IMR-90 (cell line): Measurements from ENCODE around the gene C3orf38. TPM values are rescaled to one million over a fixed set of nuclear protein-coding genes. Genes with fewer than 3 reads are reported as not detected.
A peak's percentile ranks its signal among the peaks of the same experiment; 100 is the strongest.

Experiments used
- ATAC-seq: fragments of 200-7000 bp; cut with Tn5 transposase; 2 replicates; pipeline ENCODE4 v1.9.1; 2020; ENCODE audit warnings: low read depth, mild to moderate bottlenecking, moderate library complexity
- BruUV-seq: library from RNA; stranded (reverse); fragments of 400-500 nt; replicated peaks from 2 replicates; lab custom pipeline; 2021; lab: Mats Ljungman, UMichigan
- CTCF ChIA-PET: fragments of 300-600 bp; formaldehyde crosslinking; extraction: SDS; loops from one replicate; lab custom pipeline; 2021; ENCODE audit warnings: antibody characterized with exemption; lab: Yijun Ruan, JAX
- POLR2A ChIA-PET: fragments of 300-600 bp; sonication (Branson Sonifier 250); formaldehyde crosslinking; loops from one replicate; lab custom pipeline; 2022; ENCODE audit warnings: antibody characterized with exemption; ENCODE audit not compliant: unreplicated experiment; lab: Charles Lee
- DNase-seq: peaks from one replicate; pipeline ENCODE4 v3.0.0; 2013
- H2AFZ ChIP-seq: replicated peaks from 2 replicates; pipeline ENCODE3; 2013; ENCODE audit warnings: low read length, mild to moderate bottlenecking; ENCODE audit not compliant: poor library complexity
- H2AK5ac ChIP-seq: 2 replicates; pipeline ENCODE4 v1.6.1; 2013; ENCODE audit warnings: low read depth, low read length, inconsistent platforms
- H2AK9ac ChIP-seq: replicated peaks from 2 replicates; pipeline ENCODE3; 2013; ENCODE audit warnings: mild to moderate bottlenecking, low read depth, low read length, moderate library complexity; ENCODE audit not compliant: poor library complexity
- H2BK120ac ChIP-seq: 2 replicates; pipeline ENCODE4 v1.6.1; 2013; ENCODE audit warnings: low read depth, low read length, inconsistent platforms
- H2BK15ac ChIP-seq: 3 replicates; pipeline ENCODE4 v1.6.1; 2013; ENCODE audit warnings: low read depth, low read length, inconsistent platforms
- H2BK20ac ChIP-seq: 2 replicates; pipeline ENCODE4 v1.6.1; 2013; ENCODE audit warnings: low read depth, mild to moderate bottlenecking, inconsistent platforms, low read length, moderate library complexity
- H2BK5ac ChIP-seq: 2 replicates; pipeline ENCODE4 v1.6.1; 2013; ENCODE audit warnings: mild to moderate bottlenecking, low read depth, low read length, inconsistent platforms; ENCODE audit not compliant: poor library complexity, severe bottlenecking
- H3K14ac ChIP-seq: replicated peaks from 2 replicates; pipeline ENCODE4 v1.6.1; 2013; ENCODE audit warnings: low read depth, low read length, inconsistent platforms
- H3K18ac ChIP-seq: 2 replicates; pipeline ENCODE4 v1.6.1; 2013; ENCODE audit warnings: low read depth, low read length, control low read depth
- H3K23ac ChIP-seq: 2 replicates; pipeline ENCODE4 v1.6.1; 2013; ENCODE audit warnings: low read depth, low read length, inconsistent platforms
- H3K27ac ChIP-seq: 2 replicates; pipeline ENCODE4 v1.5.1; 2013; ENCODE audit warnings: mild to moderate bottlenecking, control low read depth, low read length; ENCODE audit not compliant: insufficient read depth
- H3K27me3 ChIP-seq: 2 replicates; pipeline ENCODE4 v1.6.1; 2013; ENCODE audit warnings: low read length; ENCODE audit not compliant: control insufficient read depth, insufficient read depth
- H3K36me3 ChIP-seq: 2 replicates; pipeline ENCODE4 v1.6.1; 2013; ENCODE audit warnings: low read length, mixed read lengths; ENCODE audit not compliant: control insufficient read depth, insufficient read depth
- H3K4ac ChIP-seq: 2 replicates; pipeline ENCODE4 v1.6.1; 2013; ENCODE audit warnings: low read depth, low read length, inconsistent platforms
- H3K4me1 ChIP-seq: 2 replicates; pipeline ENCODE4 v1.6.1; 2013; ENCODE audit warnings: low read length, mixed read lengths; ENCODE audit not compliant: control insufficient read depth, insufficient read depth
- H3K4me2 ChIP-seq: 2 replicates; pipeline ENCODE4 v1.6.1; 2013; ENCODE audit warnings: low read depth, mild to moderate bottlenecking, control low read depth, low read length, moderate library complexity
- H3K4me3 ChIP-seq: 2 replicates; pipeline ENCODE4 v1.5.1; 2013; ENCODE audit warnings: low read depth, mild to moderate bottlenecking, control low read depth, low read length, moderate library complexity; ENCODE audit not compliant: insufficient read depth
- H3K56ac ChIP-seq: 2 replicates; pipeline ENCODE4 v1.6.1; 2013; ENCODE audit warnings: low read length, inconsistent platforms; ENCODE audit not compliant: insufficient read depth; ENCODE audit errors: extremely low read depth
- H3K79me1 ChIP-seq, 2 experiments: 2 replicates each; pipeline ENCODE4 v1.6.1; 2013; ENCODE audit warnings: low read length in 2 of 2, inconsistent platforms in 1 of 2, low read depth in 1 of 2
- H3K9ac ChIP-seq: 2 replicates; pipeline ENCODE4 v1.6.1; 2013; ENCODE audit warnings: low read depth, low read length, control low read depth
- H3K9me1 ChIP-seq: 2 replicates; pipeline ENCODE4 v1.6.1; 2013; ENCODE audit warnings: low read length, inconsistent platforms; ENCODE audit not compliant: insufficient read depth
- H3K9me3 ChIP-seq: 2 replicates; pipeline ENCODE4 v1.6.1; 2013; ENCODE audit warnings: low read length; ENCODE audit not compliant: control insufficient read depth, insufficient read depth
- H4K20me1 ChIP-seq: 2 replicates; pipeline ENCODE4 v1.6.1; 2013; ENCODE audit warnings: low read length, inconsistent platforms; ENCODE audit not compliant: insufficient read depth
- H4K5ac ChIP-seq: 2 replicates; pipeline ENCODE4 v1.6.1; 2013; ENCODE audit warnings: mild to moderate bottlenecking, low read depth, low read length, control low read depth
- H4K8ac ChIP-seq, 2 experiments: 2 replicates each; pipeline ENCODE4 v1.6.1; 2013; ENCODE audit warnings: low read depth in 2 of 2, low read length in 2 of 2, control low read depth in 1 of 2, inconsistent platforms in 1 of 2
- H4K91ac ChIP-seq: 2 replicates; pipeline ENCODE4 v1.6.1; 2013; ENCODE audit warnings: low read depth, low read length, inconsistent platforms; ENCODE audit not compliant: insufficient read depth
- CEBPB ChIP-seq: IDR thresholded peaks from 2 replicates; pipeline ENCODE4 v1.6.1; 2012; ENCODE audit warnings: low read depth, low read length, improper control_type of control experiment
- MAZ ChIP-seq: IDR thresholded peaks from 2 replicates; pipeline ENCODE4 v1.6.1; 2012; ENCODE audit warnings: low read depth, mild to moderate bottlenecking, low read length, improper control_type of control experiment, moderate library complexity, borderline replicate concordance
- MXI1 ChIP-seq: IDR thresholded peaks from 2 replicates; pipeline ENCODE4 v1.6.1; 2012; ENCODE audit warnings: low read depth, mild to moderate bottlenecking, low read length, moderate library complexity, borderline replicate concordance
- SMC3 ChIP-seq: fragments of 150-350 bp; IDR thresholded peaks from 2 replicates; pipeline ENCODE4 v1.6.1; 2016; ENCODE audit warnings: low read depth, mild to moderate bottlenecking, antibody characterized with exemption, low read length, moderate library complexity
- USF2 ChIP-seq: fragments of 150-350 bp; IDR thresholded peaks from 2 replicates; pipeline ENCODE4 v1.6.1; 2017; ENCODE audit warnings: mild to moderate bottlenecking, antibody characterized with exemption, low read length, low read depth
- WGBS, 2 experiments: methylation state at CpG; one replicate each; pipeline versions ENCODE4 v1.1.5 to v1.1.7; 2013; ENCODE audit warnings: missing lambda C conversion rate in 2 of 2; ENCODE audit not compliant: insufficient read length in 1 of 2; ENCODE audit errors: extremely low coverage in 2 of 2; 5-methylcytosine and 5-hydroxymethylcytosine counted together
- dilution Hi-C: fragments of 300-500 bp; cut with HindIII; formaldehyde crosslinking; loops from one replicate; pipeline ENCODE4 v1.14.3; 2018; ENCODE audit warnings: low sequenced_read_pairs; ENCODE audit not compliant: unreplicated experiment
- in situ Hi-C: fragments of 300-500 bp; cut with MboI; formaldehyde crosslinking; loops from 3 replicates; pipeline ENCODE4 v1.14.3; 2019; ENCODE audit warnings: low sequenced_read_pairs, inconsistent platforms, mixed read lengths
- intact Hi-C: fragments of 100-400 bp; cut with micrococcal nuclease; formaldehyde crosslinking; loops from 2 replicates; pipeline ENCODE4 v1.10.0; 2022
- polyA plus RNA-seq, 3 experiments: library from polyadenylated mRNA; depleted of rRNA; stranded (reverse); fragments of >200 nt; gene quantifications; 2 replicates each; pipeline ENCODE4 v1.2.3, GENCODE V29; 2012; ENCODE audit warnings: low replicate concordance in 1 of 3
- total RNA-seq: library from RNA; depleted of rRNA; stranded (reverse); fragments of >200 nt; gene quantifications from 2 replicates; pipeline ENCODE4 v1.2.3, GENCODE V29; 2012

Gene C3orf38
- total and polyA plus RNA-seq, 2 of the 4 experiments (the other 2 are of a cell fraction): 11.1 to 16.7 TPM

GRCh38 chr3:88131695-88132094, 18.1 kb upstream of the C3orf38 start:
- Histone ChIP-seq H3K18ac (no peak overlapping the region), H2BK15ac (no peak overlapping the region), H2BK120ac (no peak overlapping the region), H3K9me3 (no peaks in the 10 kb centered on the region), H3K4me2 (no peak overlapping the region), H2AK5ac (no peak overlapping the region), H3K56ac (no peak overlapping the region), H3K36me3 (peaks cover 6% of the 10 kb centered on the region), H4K20me1 (no peaks in the 10 kb centered on the region), H3K9me1 (0 out of 2 replicates have a peak, but pooled peaks cover 2% of the 10 kb centered on the region), H3K23ac (no peak overlapping the region), H4K91ac (no peak overlapping the region), H3K27ac (no peak overlapping the region), H2AK9ac (no peak overlapping the region), H3K79me1 (peaks cover 4 to 18% of the 10 kb centered on the region in 2 experiments; a peak in 3 of 4 replicates), H4K5ac (no peak overlapping the region), H2AFZ (no peak overlapping the region), H3K27me3 (no peaks in the 10 kb centered on the region), H3K4me3 (no peak overlapping the region), H3K4me1 (peaks cover 4% of the 10 kb centered on the region), H3K14ac (no peak overlapping the region), H4K8ac (no peak overlapping the region), H2BK5ac (no peak overlapping the region), H3K4ac (no peak overlapping the region), H2BK20ac (no peak overlapping the region), H3K9ac (no peak overlapping the region)
- BruUV-seq: no TSS peak
- dilution Hi-C loops: no loop called here
- WGBS, 2 experiments: no CpG with 5 or more reads among the region's 1 CpG
- intact Hi-C loops: no loop called here
- in situ Hi-C loops: loop anchor here (25.0 kb wide), 1 partner anchor 1144 kb away; the partner anchor contains the start of gene VGLL3
- TF ChIP-seq MXI1 (no peak), USF2 (no peak), MAZ (no peak), CEBPB (no peak), SMC3 (no peak)
- ChIA-PET CTCF (interaction anchor here (1.2 kb wide), 1 partner anchor 19 kb away, joined by 3 read pairs; no protein-coding TSS in a partner anchor), POLR2A (no interaction called here)
- ATAC-seq: no peak
- DNase-seq: peak; percentile 35
